Neuronal stem cell (in vitro differentiated cells): ENCODE data around the gene PCSK5.

Source experiments
- DNase-seq: peaks from one replicate; pipeline ENCODE4 v3.0.0-alpha.2; 2013; ENCODE audit warnings: low spot score
- H2AFZ ChIP-seq: one replicate; pipeline ENCODE4 v1.6.1; 2013; ENCODE audit warnings: mild to moderate bottlenecking, low read length, inconsistent platforms
- H2AK5ac ChIP-seq: 2 replicates; pipeline ENCODE4 v1.6.1; 2013; ENCODE audit warnings: low read depth, mild to moderate bottlenecking, inconsistent platforms, low read length, moderate library complexity, mixed read lengths
- H2BK120ac ChIP-seq: 2 replicates; pipeline ENCODE4 v1.6.1; 2013; ENCODE audit warnings: low read depth, mild to moderate bottlenecking, inconsistent platforms, low read length, moderate library complexity, mixed read lengths
- H2BK12ac ChIP-seq: one replicate; pipeline ENCODE4 v1.6.1; 2013; ENCODE audit warnings: low read length, inconsistent platforms
- H2BK15ac ChIP-seq: 2 replicates; pipeline ENCODE4 v1.6.1; 2013; ENCODE audit warnings: mild to moderate bottlenecking, low read length, inconsistent platforms, mixed read lengths
- H2BK5ac ChIP-seq: one replicate; pipeline ENCODE4 v1.6.1; 2013; ENCODE audit warnings: inconsistent platforms, mild to moderate bottlenecking, low read length, moderate library complexity
- H3K14ac ChIP-seq: one replicate; pipeline ENCODE4 v1.6.1; 2013; ENCODE audit warnings: low read length, inconsistent platforms
- H3K18ac ChIP-seq: 2 replicates; pipeline ENCODE4 v1.6.1; 2013; ENCODE audit warnings: low read length, inconsistent platforms
- H3K23ac ChIP-seq: 2 replicates; pipeline ENCODE4 v1.6.1; 2013; ENCODE audit warnings: low read depth, mild to moderate bottlenecking, mixed read lengths, low read length, inconsistent platforms; ENCODE audit not compliant: poor library complexity
- H3K27ac ChIP-seq: replicated peaks from 3 replicates; pipeline ENCODE4 v1.5.1; 2013; ENCODE audit warnings: low read length, inconsistent platforms
- H3K27me3 ChIP-seq, 3 experiments: 2 replicates each; pipeline ENCODE4 v1.6.1; 2013; ENCODE audit warnings: low read length in 3 of 3, mild to moderate bottlenecking in 2 of 3, inconsistent platforms in 1 of 3, low read depth in 1 of 3, mixed read lengths in 1 of 3, moderate library complexity in 1 of 3; ENCODE audit not compliant: control insufficient read depth in 3 of 3, insufficient read depth in 3 of 3
- H3K36me3 ChIP-seq, 2 donors: replicated peaks in 1 of 2; 2 replicates each; pipeline ENCODE4 v1.6.1; 2013; ENCODE audit warnings: low read length in 2 of 2; ENCODE audit not compliant: control insufficient read depth in 2 of 2, insufficient read depth in 2 of 2
- H3K4ac ChIP-seq: 2 replicates; pipeline ENCODE4 v1.6.1; 2013; ENCODE audit warnings: inconsistent platforms, mild to moderate bottlenecking, low read length, moderate library complexity
- H3K4me1 ChIP-seq, 2 donors: 1 replicate in 1 of 2; 2 replicates in 1 of 2; pipeline ENCODE4 v1.6.1; 2013; ENCODE audit warnings: low read length in 2 of 2, low read depth in 1 of 2; ENCODE audit not compliant: control insufficient read depth in 2 of 2, insufficient read depth in 1 of 2
- H3K4me2 ChIP-seq: one replicate; pipeline ENCODE4 v1.6.1; 2013; ENCODE audit warnings: mild to moderate bottlenecking, low read length, inconsistent platforms; ENCODE audit not compliant: insufficient read depth, poor library complexity, severe bottlenecking
- H3K4me3 ChIP-seq, 2 donors: 2 replicates each; pipeline ENCODE4 v1.5.1; 2013; ENCODE audit warnings: low read length in 2 of 2, mild to moderate bottlenecking in 2 of 2, inconsistent platforms in 1 of 2, moderate library complexity in 1 of 2
- H3K79me1 ChIP-seq: one replicate; pipeline ENCODE4 v1.6.1; 2013; ENCODE audit warnings: low read depth, mild to moderate bottlenecking, inconsistent platforms, low read length, moderate library complexity
- H3K9ac ChIP-seq: one replicate; pipeline ENCODE4 v1.6.1; 2013; ENCODE audit warnings: mild to moderate bottlenecking, low read depth, low read length, inconsistent platforms; ENCODE audit not compliant: poor library complexity
- H3K9me3 ChIP-seq, 2 donors: replicated peaks in 1 of 2; 2 replicates each; pipeline versions ENCODE3 to v1.6.1; 2013; ENCODE audit warnings: low read length in 2 of 2, mild to moderate bottlenecking in 2 of 2, inconsistent platforms in 1 of 2, low read depth in 1 of 2, mixed read lengths in 1 of 2, moderate library complexity in 1 of 2; ENCODE audit not compliant: control insufficient read depth in 2 of 2, insufficient read depth in 1 of 2
- H4K8ac ChIP-seq: one replicate; pipeline ENCODE4 v1.6.1; 2013; ENCODE audit warnings: low read depth, mild to moderate bottlenecking, inconsistent platforms, low read length, moderate library complexity
- H4K91ac ChIP-seq: one replicate; pipeline ENCODE4 v1.6.1; 2013; ENCODE audit warnings: low read length, low read depth, mild to moderate bottlenecking, inconsistent platforms; ENCODE audit not compliant: poor library complexity
- WGBS, 2 donors: extraction: QIAGEN DNeasy Blood & Tissue Kit; methylation state at CpG; one replicate each; pipeline ENCODE4 v1.1.7; 2013; ENCODE audit warnings: missing lambda C conversion rate in 2 of 2, mixed read lengths in 1 of 2; ENCODE audit not compliant: insufficient read length in 2 of 2, insufficient replicate concordance in 1 of 2; ENCODE audit errors: extremely low coverage in 2 of 2; 5-methylcytosine and 5-hydroxymethylcytosine counted together

PCSK5 gene

DNA sequence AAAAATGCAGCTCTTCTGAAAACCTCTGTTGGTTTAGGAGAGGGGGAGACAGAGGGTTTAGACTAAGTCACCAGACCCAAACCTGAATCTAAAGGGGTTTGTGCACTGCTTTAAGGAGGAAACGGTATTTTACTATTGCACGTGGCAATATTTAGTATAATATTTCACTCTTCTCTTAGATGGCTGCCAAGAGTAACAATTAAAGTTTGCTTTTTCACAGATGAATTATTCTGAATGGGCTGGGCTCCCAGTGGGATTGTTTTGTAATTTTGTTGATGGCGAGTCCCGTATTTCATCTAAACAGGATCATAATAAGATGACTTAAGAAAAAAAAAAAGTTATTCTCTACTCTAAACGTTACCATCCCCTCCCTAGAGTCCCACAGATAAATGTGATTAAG is 245.4 kb downstream of the PCSK5 start:
- Histone ChIP-seq H3K4me2 (no peak overlapping the region), H2AFZ (no peak overlapping the region), H3K27me3 (no peaks in the 10 kb centered on the region), H3K9ac (no peak overlapping the region), H4K8ac (no peak overlapping the region), H3K14ac (no peak overlapping the region), H4K91ac (no peak overlapping the region), H3K18ac (no peak overlapping the region), H2BK15ac (no peak overlapping the region), H3K4ac (no peak overlapping the region), H2BK12ac (no peak overlapping the region), H3K27ac (no peak overlapping the region), H3K36me3 (no peaks in the 10 kb centered on the region), H3K9me3 (no peaks in the 10 kb centered on the region), H3K4me1 (peaks cover 0 to 5% of the 10 kb centered on the region in 2 donors), H3K79me1 (no peaks in the 10 kb centered on the region), H2BK5ac (no peak overlapping the region), H3K4me3 (no peak overlapping the region), H2BK120ac (no peak overlapping the region), H3K23ac (no peak overlapping the region), H2AK5ac (no peak overlapping the region)
- no CpG with 5 or more reads among the region's 5 CpGs for WGBS, 2 donors
- DNase-seq: no peak

DNA sequence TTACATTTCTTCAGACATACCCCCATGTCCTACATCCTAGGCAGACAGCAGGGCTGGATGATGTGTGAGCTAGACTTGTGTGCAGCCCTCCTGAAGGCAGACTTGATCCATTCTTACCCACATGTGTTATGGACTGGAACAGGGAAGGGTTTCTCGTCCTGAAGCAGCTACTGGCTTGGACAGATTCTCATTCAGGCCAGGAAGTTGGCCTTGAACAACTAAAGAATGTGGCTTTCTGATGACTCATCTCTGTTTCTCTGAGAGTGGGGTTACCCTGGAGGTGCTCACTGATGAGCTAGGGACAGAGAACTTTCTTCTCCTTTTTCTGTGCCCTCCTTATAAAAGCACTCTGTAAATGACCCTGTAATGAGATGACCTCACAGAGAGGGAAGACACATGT is 246.5 kb downstream of the PCSK5 start:
- Histone ChIP-seq H3K4ac (no peak overlapping the region), H3K23ac (no peak overlapping the region), H3K79me1 (no peaks in the 10 kb centered on the region), H3K4me2 (no peak overlapping the region), H3K4me1 (peaks cover 0 to 5% of the 10 kb centered on the region in 2 donors), H3K27me3 (no peaks in the 10 kb centered on the region), H2AFZ (no peak overlapping the region), H2BK5ac (no peak overlapping the region), H2BK120ac (no peak overlapping the region), H2BK12ac (no peak overlapping the region), H3K4me3 (no peak overlapping the region), H2BK15ac (no peak overlapping the region), H2AK5ac (no peak overlapping the region), H4K91ac (no peak overlapping the region), H3K9ac (no peak overlapping the region), H4K8ac (no peak overlapping the region), H3K18ac (no peak overlapping the region), H3K36me3 (no peaks in the 10 kb centered on the region), H3K14ac (no peak overlapping the region), H3K9me3 (no peaks in the 10 kb centered on the region), H3K27ac (no peak overlapping the region)
- no peak for DNase-seq
- no CpG with 5 or more reads among the region's 1 CpG for WGBS, 2 donors

DNA sequence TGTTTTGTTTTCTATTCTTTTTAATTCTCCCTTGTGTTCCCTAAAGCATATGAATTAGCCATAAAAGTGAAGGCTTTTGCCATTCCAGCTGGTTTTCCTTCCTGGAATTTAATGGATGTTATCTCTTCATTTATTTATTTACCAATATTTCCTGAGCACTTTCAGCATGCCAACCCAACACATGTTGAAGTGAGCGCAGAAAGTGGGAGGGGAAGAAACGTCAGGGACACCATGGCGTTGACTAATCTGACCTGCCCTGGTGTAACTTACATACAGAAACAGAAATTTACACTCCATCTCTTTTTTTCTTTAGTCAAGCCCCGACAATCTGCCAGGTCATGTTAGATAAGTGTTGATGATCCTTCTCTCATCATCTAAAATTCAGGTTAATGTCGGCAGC is 247.5 kb downstream of the PCSK5 start:
- H3K36me3 ChIP-seq: no peaks in the 10 kb centered on the region
- no peak overlapping the region for H3K4ac ChIP-seq
- H4K8ac ChIP-seq: no peak overlapping the region
- H2BK12ac ChIP-seq: no peak overlapping the region
- WGBS, 2 donors: no CpG with 5 or more reads among the region's 5 CpGs
- no peak overlapping the region for H2BK15ac ChIP-seq
- no peak overlapping the region for H3K14ac ChIP-seq
- no peak overlapping the region for H2BK5ac ChIP-seq
- H3K4me2 ChIP-seq: no peak overlapping the region
- no peak overlapping the region for H3K18ac ChIP-seq
- H3K79me1 ChIP-seq: no peaks in the 10 kb centered on the region
- DNase-seq: no peak
- H3K27ac ChIP-seq: no peak overlapping the region
- no peaks in the 10 kb centered on the region for H3K27me3 ChIP-seq
- no peak overlapping the region for H2AFZ ChIP-seq
- no peak overlapping the region for H2AK5ac ChIP-seq
- H3K9me3 ChIP-seq: no peaks in the 10 kb centered on the region
- H3K9ac ChIP-seq: no peak overlapping the region
- H2BK120ac ChIP-seq: no peak overlapping the region
- no peak overlapping the region for H3K4me3 ChIP-seq
- H3K4me1 ChIP-seq: peaks cover 0 to 5% of the 10 kb centered on the region in 2 donors
- H3K23ac ChIP-seq: no peak overlapping the region
- no peak overlapping the region for H4K91ac ChIP-seq

DNA sequence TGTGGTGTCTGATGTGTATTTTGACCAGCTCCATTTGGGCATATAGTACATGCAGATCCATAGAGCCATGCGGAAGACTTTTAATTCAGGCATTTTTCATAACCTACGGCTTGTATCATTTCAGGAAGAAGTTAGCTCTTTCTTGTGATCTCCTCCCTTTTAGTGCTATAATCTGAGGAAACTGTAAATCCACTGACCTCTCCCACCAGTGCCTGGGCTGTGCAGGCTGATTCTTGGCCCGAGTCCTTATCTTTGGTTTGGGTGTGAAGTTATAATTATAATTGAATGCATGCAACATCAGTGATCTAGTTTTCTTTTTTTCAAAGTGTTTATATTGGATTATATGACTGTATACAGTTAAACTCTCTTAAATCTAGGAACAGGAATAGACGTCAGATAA is 247.9 kb downstream of the PCSK5 start:
- no CpG with 5 or more reads among the region's 4 CpGs for WGBS, 2 donors
- no peak overlapping the region for H2AK5ac ChIP-seq

More for the DNA sequence above, 247.9 kb downstream of the PCSK5 start:
- no peak overlapping the region for H4K91ac ChIP-seq
- peaks cover 0 to 5% of the 10 kb centered on the region in 2 donors for H3K4me1 ChIP-seq
- H2BK120ac ChIP-seq: no peak overlapping the region
- H3K79me1 ChIP-seq: no peaks in the 10 kb centered on the region
- no peak for DNase-seq
- no peak overlapping the region for H2BK12ac ChIP-seq
- no peak overlapping the region for H4K8ac ChIP-seq
- no peak overlapping the region for H3K18ac ChIP-seq
- H3K36me3 ChIP-seq: no peaks in the 10 kb centered on the region
- H3K27ac ChIP-seq: no peak overlapping the region
- no peak overlapping the region for H3K9ac ChIP-seq
- no peaks in the 10 kb centered on the region for H3K9me3 ChIP-seq
- no peak overlapping the region for H2BK15ac ChIP-seq
- H3K4me3 ChIP-seq: no peak overlapping the region
- H3K4ac ChIP-seq: no peak overlapping the region
- no peak overlapping the region for H2AFZ ChIP-seq
- no peak overlapping the region for H3K4me2 ChIP-seq
- no peak overlapping the region for H3K14ac ChIP-seq
- H3K27me3 ChIP-seq: no peaks in the 10 kb centered on the region
- no peak overlapping the region for H2BK5ac ChIP-seq
- no peak overlapping the region for H3K23ac ChIP-seq
